Fibroblast of lung (primary cell): ENCODE measurements around the gene STIM1. TPM values are rescaled to one million over a fixed set of nuclear protein-coding genes. Genes with fewer than 3 reads are reported as not detected.
A peak's percentile ranks its signal among the peaks of the same experiment; 100 is the strongest.

ENCODE experiments used
- DNase-seq, 2 donors: peaks; one replicate each; pipeline versions ENCODE4 v3.0.0 to v3.0.0-alpha.2; 2010; ENCODE audit warnings: low read depth in 2 of 2
- H2AFZ ChIP-seq: 2 replicates; pipeline ENCODE4 v1.5.1; 2012; ENCODE audit warnings: low read length, control low read depth, inconsistent platforms
- H3K27ac ChIP-seq: 2 replicates; pipeline ENCODE4 v1.5.1; 2011; ENCODE audit warnings: low read length, control low read depth; ENCODE audit not compliant: insufficient read depth
- H3K27me3 ChIP-seq: 2 replicates; pipeline ENCODE4 v1.5.1; 2011; ENCODE audit warnings: mild to moderate bottlenecking, low read length; ENCODE audit not compliant: control insufficient read depth, insufficient read depth
- H3K36me3 ChIP-seq: 2 replicates; pipeline ENCODE4 v1.5.1; 2011; ENCODE audit warnings: low read length; ENCODE audit not compliant: control insufficient read depth, insufficient read depth
- H3K4me1 ChIP-seq: 2 replicates; pipeline ENCODE4 v1.5.1; 2011; ENCODE audit warnings: low read length; ENCODE audit not compliant: control insufficient read depth, insufficient read depth; ENCODE audit errors: extremely low read depth
- H3K4me2 ChIP-seq: 2 replicates; pipeline ENCODE4 v1.5.1; 2011; ENCODE audit warnings: low read length, control low read depth; ENCODE audit not compliant: insufficient read depth; ENCODE audit errors: extremely low read depth
- H3K4me3 ChIP-seq, 4 experiments: fragments of 200-600 bp in 1 of 4; sonication (generic) in 1 of 4; replicated peaks in 1 of 4; 2 replicates each; pipeline ENCODE4 v1.5.1; 2011 to 2016; ENCODE audit warnings: low read length in 4 of 4, low read depth in 3 of 4, mild to moderate bottlenecking in 3 of 4, control low read depth in 2 of 4, inconsistent platforms in 1 of 4, mixed read lengths in 1 of 4; ENCODE audit not compliant: insufficient read depth in 1 of 4; ENCODE audit errors: control extremely low read depth in 1 of 4
- H3K79me2 ChIP-seq: 2 replicates; pipeline ENCODE4 v1.5.1; 2012; ENCODE audit warnings: mild to moderate bottlenecking, low read length, inconsistent platforms; ENCODE audit not compliant: control insufficient read depth, insufficient read depth
- H3K9ac ChIP-seq: 2 replicates; pipeline ENCODE4 v1.5.1; 2011; ENCODE audit warnings: mild to moderate bottlenecking, low read length, control low read depth; ENCODE audit not compliant: insufficient read depth
- H3K9me3 ChIP-seq: 2 replicates; pipeline ENCODE4 v1.5.1; 2012; ENCODE audit warnings: low read depth, low read length; ENCODE audit not compliant: control insufficient read depth, insufficient read depth
- H4K20me1 ChIP-seq: 2 replicates; pipeline ENCODE4 v1.5.1; 2011; ENCODE audit warnings: low read length; ENCODE audit not compliant: control insufficient read depth, insufficient read depth; ENCODE audit errors: extremely low read depth
- CTCF ChIP-seq, 2 donors: IDR thresholded peaks in 1 of 2; conservative IDR thresholded peaks in 1 of 2; 1 replicate in 1 of 2; 2 replicates in 1 of 2; pipeline ENCODE4 v1.5.1; 2011 to 2012; ENCODE audit warnings: low read length in 2 of 2, control low read depth in 1 of 2, inconsistent platforms in 1 of 2, low read depth in 1 of 2, mild to moderate bottlenecking in 1 of 2
- EZH2 ChIP-seq: IDR thresholded peaks from 2 replicates; pipeline ENCODE4 v1.5.1; 2012; ENCODE audit warnings: low read length, control low read depth, mild to moderate bottlenecking; ENCODE audit errors: missing control alignments
- polyA plus RNA-seq, 2 donors: library from polyadenylated mRNA; depleted of rRNA in 1 of 2; stranded (reverse) in 1 of 2; unstranded in 1 of 2; fragments of >200 nt; gene quantifications; 2 replicates each; pipeline ENCODE4 v1.2.1, GENCODE V29; 2011 to 2012; ENCODE audit warnings: missing spikeins in 1 of 2
- total RNA-seq: library from RNA; depleted of rRNA; stranded (reverse); fragments of >200 nt; gene quantifications from 2 replicates; pipeline ENCODE4 v1.2.1, GENCODE V29; 2014

Gene STIM1
- total and polyA plus RNA-seq, 2 donors (not counting 1 experiment from before 2014, with no cell fraction given): 38.1 to 44.6 TPM

- Histone ChIP-seq H3K9me3 (no peaks in the 10 kb centered on the region), H3K27ac (no peak overlapping the region), H3K27me3 (no peaks in the 10 kb centered on the region), H3K4me1 (no peaks in the 10 kb centered on the region), H4K20me1 (no peaks in the 10 kb centered on the region), H3K4me2 (no peak overlapping the region), H3K36me3 (no peaks in the 10 kb centered on the region), H3K9ac (no peak overlapping the region), H3K4me3 (no peak overlapping the region), H2AFZ (no peak overlapping the region), H3K79me2 (no peaks in the 10 kb centered on the region)
- TF ChIP-seq CTCF (conservative IDR thresholded peaks at IDR 0.05 in 1 of 2, IDR thresholded peaks at IDR 0.05 in 1 of 2; ENCODE audit: low read depth in 1 of 2, low read length in 2 of 2) (no peak), EZH2 (no peak)
- no peak for DNase-seq
Measured at GRCh38 chr11:4032097-4032496, 176.6 kb downstream of the STIM1 start.

- H3K9ac ChIP-seq: no peak overlapping the region
- H4K20me1 ChIP-seq: no peaks in the 10 kb centered on the region
- H3K4me3 ChIP-seq: no peak overlapping the region
- no peaks in the 10 kb centered on the region for H3K79me2 ChIP-seq
- H3K27ac ChIP-seq: no peak overlapping the region
- H3K4me2 ChIP-seq: no peak overlapping the region
- H3K4me1 ChIP-seq: no peaks in the 10 kb centered on the region
- DNase-seq: no peak
- no peaks in the 10 kb centered on the region for H3K9me3 ChIP-seq
- no peaks in the 10 kb centered on the region for H3K36me3 ChIP-seq
- TF ChIP-seq CTCF (conservative IDR thresholded peaks at IDR 0.05 in 1 of 2, IDR thresholded peaks at IDR 0.05 in 1 of 2; ENCODE audit: low read depth in 1 of 2, low read length in 2 of 2) (no peak), EZH2 (no peak)
- H2AFZ ChIP-seq: no peak overlapping the region
- H3K27me3 ChIP-seq: no peaks in the 10 kb centered on the region
Measured at GRCh38 chr11:4035985-4036384, 180.5 kb downstream of the STIM1 start.

GRCh38 chr11:4039011-4039410 lies 183.5 kb downstream of the STIM1 start:
- peak in 1 of 2 donors; percentile 32 for DNase-seq
- Histone ChIP-seq H3K9me3 (no peaks in the 10 kb centered on the region), H4K20me1 (no peaks in the 10 kb centered on the region), H3K27me3 (no peaks in the 10 kb centered on the region), H3K9ac (no peak overlapping the region), H3K79me2 (no peaks in the 10 kb centered on the region), H2AFZ (no peak overlapping the region), H3K4me2 (no peak overlapping the region), H3K4me1 (no peaks in the 10 kb centered on the region), H3K4me3 (no peak overlapping the region), H3K36me3 (no peaks in the 10 kb centered on the region), H3K27ac (no peak overlapping the region)
- TF ChIP-seq CTCF (conservative IDR thresholded peaks at IDR 0.05 in 1 of 2, IDR thresholded peaks at IDR 0.05 in 1 of 2; ENCODE audit: low read depth in 1 of 2, low read length in 2 of 2) (no peak), EZH2 (no peak)
